PFSK-1 (cell line): ENCODE results near the gene TGDS.

Source experiments
- FOXP2 ChIP-seq: optimal IDR thresholded peaks from 2 replicates; pipeline ENCODE3; 2011; ENCODE audit warnings: borderline replicate concordance, control low read depth, inconsistent platforms; ENCODE audit not compliant: insufficient read depth; ENCODE audit errors: extremely low read length, extremely low read depth
- POLR2AphosphoS5 ChIP-seq: IDR thresholded peaks from 2 replicates; pipeline ENCODE4 v1.6.1; 2012; ENCODE audit warnings: low read depth, mild to moderate bottlenecking, control low read depth, low read length, moderate library complexity
- SIN3A ChIP-seq: IDR thresholded peaks from 2 replicates; pipeline ENCODE4 v1.6.1; 2012; ENCODE audit warnings: mild to moderate bottlenecking, low read length, moderate library complexity, borderline replicate concordance; ENCODE audit not compliant: insufficient read depth
- TAF1 ChIP-seq: IDR thresholded peaks from 2 replicates; pipeline ENCODE4 v1.6.1; 2012; ENCODE audit warnings: low read length, control low read depth, borderline replicate concordance; ENCODE audit not compliant: insufficient read depth
- TF ChIP-seq, protein P1 (sequence below), 2 experiments: IDR thresholded peaks; 2 replicates each; pipeline versions ENCODE4 v1.6.1 to v1.8.0; 2011 to 2012; ENCODE audit warnings: low read depth in 2 of 2, low read length in 2 of 2, control low read depth in 1 of 2, inconsistent platforms in 1 of 2, mild to moderate bottlenecking in 1 of 2, moderate library complexity in 1 of 2; ENCODE audit not compliant: insufficient read depth in 1 of 2

The TGDS gene

GRCh38 chr13:94608586-94608985, 12.6 kb upstream of the TGDS start:
- TF ChIP-seq TAF1 (no peak), SIN3A (no peak), FOXP2 (no peak), POLR2AphosphoS5 (no peak)
- TF ChIP-seq, protein P1, sequence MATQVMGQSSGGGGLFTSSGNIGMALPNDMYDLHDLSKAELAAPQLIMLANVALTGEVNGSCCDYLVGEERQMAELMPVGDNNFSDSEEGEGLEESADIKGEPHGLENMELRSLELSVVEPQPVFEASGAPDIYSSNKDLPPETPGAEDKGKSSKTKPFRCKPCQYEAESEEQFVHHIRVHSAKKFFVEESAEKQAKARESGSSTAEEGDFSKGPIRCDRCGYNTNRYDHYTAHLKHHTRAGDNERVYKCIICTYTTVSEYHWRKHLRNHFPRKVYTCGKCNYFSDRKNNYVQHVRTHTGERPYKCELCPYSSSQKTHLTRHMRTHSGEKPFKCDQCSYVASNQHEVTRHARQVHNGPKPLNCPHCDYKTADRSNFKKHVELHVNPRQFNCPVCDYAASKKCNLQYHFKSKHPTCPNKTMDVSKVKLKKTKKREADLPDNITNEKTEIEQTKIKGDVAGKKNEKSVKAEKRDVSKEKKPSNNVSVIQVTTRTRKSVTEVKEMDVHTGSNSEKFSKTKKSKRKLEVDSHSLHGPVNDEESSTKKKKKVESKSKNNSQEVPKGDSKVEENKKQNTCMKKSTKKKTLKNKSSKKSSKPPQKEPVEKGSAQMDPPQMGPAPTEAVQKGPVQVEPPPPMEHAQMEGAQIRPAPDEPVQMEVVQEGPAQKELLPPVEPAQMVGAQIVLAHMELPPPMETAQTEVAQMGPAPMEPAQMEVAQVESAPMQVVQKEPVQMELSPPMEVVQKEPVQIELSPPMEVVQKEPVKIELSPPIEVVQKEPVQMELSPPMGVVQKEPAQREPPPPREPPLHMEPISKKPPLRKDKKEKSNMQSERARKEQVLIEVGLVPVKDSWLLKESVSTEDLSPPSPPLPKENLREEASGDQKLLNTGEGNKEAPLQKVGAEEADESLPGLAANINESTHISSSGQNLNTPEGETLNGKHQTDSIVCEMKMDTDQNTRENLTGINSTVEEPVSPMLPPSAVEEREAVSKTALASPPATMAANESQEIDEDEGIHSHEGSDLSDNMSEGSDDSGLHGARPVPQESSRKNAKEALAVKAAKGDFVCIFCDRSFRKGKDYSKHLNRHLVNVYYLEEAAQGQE (IDR thresholded peaks at IDR 0.05; ENCODE audit: insufficient read depth in 1 of 2, low read depth in 2 of 2, low read length in 2 of 2), result no peak

- no peak for TF ChIP-seq POLR2AphosphoS5
- TF ChIP-seq FOXP2, result no peak
- TF ChIP-seq, protein P1 (IDR thresholded peaks at IDR 0.05; ENCODE audit: insufficient read depth in 1 of 2, low read depth in 2 of 2, low read length in 2 of 2), result no peak
- no peak for TF ChIP-seq TAF1
- TF ChIP-seq SIN3A, result no peak
Measured at GRCh38 chr13:94607939-94608338, 12.0 kb upstream of the TGDS start.

GRCh38 chr13:94607056-94607455, 11.1 kb upstream of the TGDS start:
- TF ChIP-seq POLR2AphosphoS5 (no peak), FOXP2 (no peak)
- TF ChIP-seq, protein P1 (IDR thresholded peaks at IDR 0.05; ENCODE audit: insufficient read depth in 1 of 2, low read depth in 2 of 2, low read length in 2 of 2), result no peak

DNA sequence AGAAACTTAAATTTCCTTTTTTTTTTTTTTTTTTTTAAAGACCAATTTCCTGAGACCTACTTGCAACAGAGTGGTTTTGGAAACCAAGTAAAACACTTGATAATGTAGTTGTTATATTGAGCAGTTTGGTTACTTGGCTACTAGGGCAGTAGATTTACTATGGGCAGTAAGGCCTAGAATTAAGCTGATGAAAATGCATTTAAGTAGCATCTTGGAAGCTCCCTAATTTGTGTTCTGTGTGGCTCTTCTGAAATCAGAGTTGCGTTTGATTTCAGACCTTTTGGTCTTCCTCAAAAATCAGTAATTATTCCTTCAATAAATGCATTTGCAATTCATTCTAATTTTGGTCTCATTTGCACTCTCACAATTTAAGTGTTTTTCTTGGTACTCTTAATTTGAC, 6.5 kb upstream of the TGDS start:
- TF ChIP-seq POLR2AphosphoS5 (no peak), SIN3A (no peak), FOXP2 (no peak), TAF1 (no peak)
- TF ChIP-seq, protein P1 (IDR thresholded peaks at IDR 0.05; ENCODE audit: insufficient read depth in 1 of 2, low read depth in 2 of 2, low read length in 2 of 2), result no peak
